ENCODE measurements around the gene UACA. TPM values are rescaled to one million over a fixed set of nuclear protein-coding genes. Genes with fewer than 3 reads are reported as not detected.

UACA gene
- total RNA-seq, 1 experiment from 2014 or later: 38.0 TPM

DNA sequence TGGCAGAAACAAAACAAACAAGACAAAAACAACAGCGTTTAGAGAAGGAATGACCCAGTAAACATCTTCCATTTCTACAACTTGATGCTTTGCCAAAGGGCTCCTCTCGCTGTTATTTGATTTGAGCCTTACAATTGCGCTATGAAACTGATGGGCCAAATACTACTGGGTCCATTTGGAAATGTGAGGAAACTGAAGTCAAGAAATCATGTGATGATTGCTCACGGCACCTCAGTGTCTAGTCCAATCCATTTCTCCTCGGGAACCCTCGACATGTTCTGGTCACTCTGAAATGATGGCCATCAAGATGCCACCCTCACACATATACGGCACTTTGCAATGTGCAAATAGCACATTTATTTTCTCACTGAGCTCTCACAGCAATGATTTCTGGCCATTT lies 136.0 kb downstream of the UACA start:
- Histone ChIP-seq H2BK12ac (ENCODE audit: insufficient read length, low read depth, low read length) (no peak overlapping the region), H2BK120ac (ENCODE audit: low read depth, low read length, poor library complexity, severe bottlenecking) (no peak overlapping the region), H3K79me2 (ENCODE audit: insufficient read depth, low read length) (no peaks in the 10 kb centered on the region), H3K23me2 (ENCODE audit: insufficient read length, low read depth, low read length, poor library complexity, severe bottlenecking) (no peaks in the 10 kb centered on the region), H3K9ac (ENCODE audit: extremely low read depth, insufficient read length, low read length) (no peak overlapping the region), H3K56ac (ENCODE audit: insufficient read length, low read depth, low read length) (no peak overlapping the region), H4K5ac (ENCODE audit: insufficient read length, low read depth, low read length) (no peak overlapping the region), H2BK20ac (ENCODE audit: low read depth, low read length, poor library complexity, severe bottlenecking) (no peak overlapping the region), H3K4me1 (ENCODE audit: insufficient read depth, low read length) (peaks cover 18% of the 10 kb centered on the region; the same call in 1 of the 2 replicates), H2AK5ac (ENCODE audit: insufficient read length, low read length) (no peak overlapping the region), H3K23ac (ENCODE audit: insufficient read length, low read depth, low read length) (no peak overlapping the region), H4K20me1 (ENCODE audit: control insufficient read depth, insufficient read depth, insufficient read length) (no peaks in the 10 kb centered on the region), H3K9me3 (ENCODE audit: control insufficient read depth, low read depth, low read length) (no peaks in the 10 kb centered on the region), H3K4ac (ENCODE audit: low read depth, low read length) (no peak overlapping the region), H3K27me3 (ENCODE audit: insufficient read depth, low read length) (no peaks in the 10 kb centered on the region), H3K79me1 (ENCODE audit: insufficient read depth, low read depth, low read length, poor library complexity, severe bottlenecking) (no peaks in the 10 kb centered on the region), H4K91ac (ENCODE audit: insufficient read length, low read depth, low read length) (no peak overlapping the region), H4K8ac (replicated peaks; ENCODE audit: insufficient read length, low read depth, low read length) (no peak overlapping the region), H3K18ac (ENCODE audit: insufficient read length, low read depth, low read length) (no peak overlapping the region), H3K27ac (ENCODE audit: insufficient read length, low read depth, low read length) (no peak overlapping the region), H2AFZ (ENCODE audit: low read length) (no peak overlapping the region), H3K4me2 (ENCODE audit: insufficient read depth, insufficient read length, low read length) (no peak overlapping the region), H3T11ph (ENCODE audit: low read length) (no peak overlapping the region), H2BK5ac (ENCODE audit: insufficient read length, low read length) (no peak overlapping the region), H3K14ac (ENCODE audit: insufficient read depth, low read length) (no peak overlapping the region), H2BK15ac (ENCODE audit: low read depth, low read length) (no peak overlapping the region)
- no peak overlapping the region for H3K4me3 Mint-ChIP-seq
- peaks cover 3 to 9% (median 3%) of the 10 kb centered on the region in 3 experiments; a peak in 6 of 7 replicates for H3K36me3 Mint-ChIP-seq (ENCODE audit: insufficient read depth in 1 of 3, low read depth in 3 of 3)
- H3K4me1 Mint-ChIP-seq: peaks cover 34 to 37% of the 10 kb centered on the region in 2 experiments
- H3K9me3 Mint-ChIP-seq: peaks cover 11 to 12% of the 10 kb centered on the region in 2 experiments
- no peak overlapping the region for H3K27ac Mint-ChIP-seq
- TF ChIP-seq, protein P1, sequence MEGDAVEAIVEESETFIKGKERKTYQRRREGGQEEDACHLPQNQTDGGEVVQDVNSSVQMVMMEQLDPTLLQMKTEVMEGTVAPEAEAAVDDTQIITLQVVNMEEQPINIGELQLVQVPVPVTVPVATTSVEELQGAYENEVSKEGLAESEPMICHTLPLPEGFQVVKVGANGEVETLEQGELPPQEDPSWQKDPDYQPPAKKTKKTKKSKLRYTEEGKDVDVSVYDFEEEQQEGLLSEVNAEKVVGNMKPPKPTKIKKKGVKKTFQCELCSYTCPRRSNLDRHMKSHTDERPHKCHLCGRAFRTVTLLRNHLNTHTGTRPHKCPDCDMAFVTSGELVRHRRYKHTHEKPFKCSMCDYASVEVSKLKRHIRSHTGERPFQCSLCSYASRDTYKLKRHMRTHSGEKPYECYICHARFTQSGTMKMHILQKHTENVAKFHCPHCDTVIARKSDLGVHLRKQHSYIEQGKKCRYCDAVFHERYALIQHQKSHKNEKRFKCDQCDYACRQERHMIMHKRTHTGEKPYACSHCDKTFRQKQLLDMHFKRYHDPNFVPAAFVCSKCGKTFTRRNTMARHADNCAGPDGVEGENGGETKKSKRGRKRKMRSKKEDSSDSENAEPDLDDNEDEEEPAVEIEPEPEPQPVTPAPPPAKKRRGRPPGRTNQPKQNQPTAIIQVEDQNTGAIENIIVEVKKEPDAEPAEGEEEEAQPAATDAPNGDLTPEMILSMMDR (conservative IDR thresholded peaks at IDR 0.05): no peak
- H3K27me3 Mint-ChIP-seq (ENCODE audit: low read depth): peaks cover 18% of the 10 kb centered on the region
- no peak for DNase-seq
- no CpG with 5 or more reads among the region's 7 CpGs for WGBS (ENCODE audit: extremely low coverage, insufficient read length, low lambda C conversion rate)

All from H9 (cell line).